HCT116 (cell line): ENCODE results near the gene CRLF1. TPM values are rescaled to one million over a fixed set of nuclear protein-coding genes. Genes with fewer than 3 reads are reported as not detected.

Experiments used
- ATAC-seq: fragments of 200-7000 bp; cut with Tn5 transposase; 2 replicates; pipeline ENCODE4 v1.9.1; 2020; ENCODE audit warnings: mild to moderate bottlenecking, moderate library complexity
- BruUV-seq: library from RNA; stranded (reverse); fragments of 400-500 nt; replicated peaks from 2 replicates; lab custom pipeline; 2021; lab: Mats Ljungman, UMichigan
- CTCF ChIA-PET: fragments of 300-600 bp; sonication (Branson Sonifier 250); formaldehyde crosslinking; loops from one replicate; lab custom pipeline; 2021; ENCODE audit warnings: antibody characterized with exemption; lab: Charles Lee
- POLR2A ChIA-PET: fragments of 300-600, 350-600 bp; sonication (Branson Sonifier 250); formaldehyde crosslinking; loops from one replicate; lab custom pipeline; 2021; ENCODE audit warnings: antibody characterized with exemption; lab: Charles Lee
- RAD21 ChIA-PET, 2 experiments: fragments of 300-600 bp; sonication (Branson Sonifier 250); formaldehyde crosslinking; loops; one replicate each; lab custom pipeline; 2023; ENCODE audit warnings: low total read pairs in 2 of 2; ENCODE audit not compliant: uncharacterized antibody in 2 of 2, unreplicated experiment in 2 of 2, low non-redundant PET in 1 of 2; lab: Charles Lee
- DNase-seq: peaks from one replicate; pipeline ENCODE4 v3.0.0-alpha.2; 2010; ENCODE audit warnings: low read depth, low spot score
- H2AFZ ChIP-seq: fragments of 200-600 bp; shearing (Covaris generic), sonication (generic); 2 replicates; pipeline ENCODE4 v1.6.1; 2017; ENCODE audit warnings: low read depth, mixed run types, mixed read lengths, antibody characterized with exemption, low read length; ENCODE audit not compliant: poor library complexity, severe bottlenecking
- H3K27ac ChIP-seq: 2 replicates; pipeline ENCODE4 v1.5.1; 2012; ENCODE audit warnings: low read depth, low read length
- H3K27me3 ChIP-seq: fragments of 200-600 bp; sonication (generic); 2 replicates; pipeline ENCODE4 v1.6.1; 2016; ENCODE audit warnings: mixed run types, low read length, mixed read lengths; ENCODE audit not compliant: insufficient read depth
- H3K36me3 ChIP-seq, 2 experiments: fragments of 200-500 bp in 1 of 2; fragments of 200-600 bp in 1 of 2; sonication (Bioruptor generic) in 1 of 2; sonication (generic) in 1 of 2; 2 replicates each; pipeline versions ENCODE4 v1.5.1 to v1.6.1; 2014 to 2016; ENCODE audit warnings: low read length in 2 of 2, inconsistent platforms in 1 of 2, mixed read lengths in 1 of 2, mixed run types in 1 of 2; ENCODE audit not compliant: insufficient read depth in 2 of 2, control insufficient read depth in 1 of 2
- H3K4me1 ChIP-seq, 2 experiments: fragments of 200-600 bp in 1 of 2; sonication (generic) in 1 of 2; 2 replicates each; pipeline versions ENCODE4 v1.5.1 to v1.6.1; 2012 to 2017; ENCODE audit warnings: low read length in 2 of 2, inconsistent platforms in 1 of 2, mild to moderate bottlenecking in 1 of 2, mixed read lengths in 1 of 2, mixed run types in 1 of 2, moderate library complexity in 1 of 2; ENCODE audit not compliant: insufficient read depth in 2 of 2, control insufficient read depth in 1 of 2
- H3K4me2 ChIP-seq: fragments of 200-600 bp; sonication (generic); 2 replicates; pipeline ENCODE4 v1.6.1; 2017; ENCODE audit warnings: mixed run types, low read length, mixed read lengths
- H3K4me3 ChIP-seq, 2 experiments: fragments of 200-600 bp in 1 of 2; sonication (generic) in 1 of 2; replicated peaks in 1 of 2; 2 replicates each; pipeline ENCODE4 v1.5.1; 2011 to 2016; ENCODE audit warnings: low read length in 2 of 2, control low read depth in 1 of 2, low read depth in 1 of 2, mild to moderate bottlenecking in 1 of 2, mixed read lengths in 1 of 2, mixed run types in 1 of 2
- H3K79me2 ChIP-seq: fragments of 200-600 bp; sonication (generic); 2 replicates; pipeline ENCODE4 v1.6.1; 2017; ENCODE audit warnings: mild to moderate bottlenecking, mixed run types, low read length, moderate library complexity, mixed read lengths; ENCODE audit not compliant: insufficient read depth
- H3K9ac ChIP-seq: fragments of 200-600 bp; sonication (generic); 2 replicates; pipeline ENCODE4 v1.6.1; 2016; ENCODE audit warnings: low read length, mixed read lengths
- H3K9me2 ChIP-seq: fragments of 200-600 bp; sonication (generic), shearing (Covaris generic); 2 replicates; pipeline ENCODE4 v1.6.1; 2017; ENCODE audit warnings: mixed run types, mild to moderate bottlenecking, moderate library complexity; ENCODE audit not compliant: insufficient read depth
- H3K9me3 ChIP-seq, 2 experiments: fragments of 200-500 bp in 1 of 2; fragments of 200-600 bp in 1 of 2; sonication (Bioruptor generic) in 1 of 2; sonication (generic) in 1 of 2; 2 replicates each; pipeline ENCODE4 v1.6.1; 2014 to 2017; ENCODE audit warnings: low read length in 2 of 2, mixed read lengths in 2 of 2, inconsistent platforms in 1 of 2, low read depth in 1 of 2, mild to moderate bottlenecking in 1 of 2, mixed run types in 1 of 2, moderate library complexity in 1 of 2; ENCODE audit not compliant: control insufficient read depth in 1 of 2, insufficient read depth in 1 of 2
- H4K20me1 ChIP-seq: fragments of 200-600 bp; sonication (generic), shearing (Covaris generic); 2 replicates; pipeline ENCODE4 v1.6.1; 2017; ENCODE audit warnings: mixed run types, mild to moderate bottlenecking, moderate library complexity; ENCODE audit not compliant: insufficient read depth
- CBX3 ChIP-seq: IDR thresholded peaks from 2 replicates; pipeline ENCODE4 v1.6.1; 2012; ENCODE audit warnings: low read depth
- CEBPB ChIP-seq: IDR thresholded peaks from 2 replicates; pipeline ENCODE4 v1.6.1; 2012; ENCODE audit warnings: low read depth
- CTCF ChIP-seq, 3 experiments: fragments of 200-600 bp in 1 of 3; sonication (generic) in 1 of 3; IDR thresholded peaks in 2 of 3; conservative IDR thresholded peaks in 1 of 3; 2 replicates each; pipeline ENCODE4 v1.5.1; 2012 to 2017; ENCODE audit warnings: low read depth in 2 of 3, low read length in 2 of 3, antibody characterized with exemption in 1 of 3, borderline replicate concordance in 1 of 3, control low read depth in 1 of 3, mild to moderate bottlenecking in 1 of 3, mixed read lengths in 1 of 3, mixed run types in 1 of 3, moderate library complexity in 1 of 3; ENCODE audit not compliant: insufficient read depth in 1 of 3
- ELF1 ChIP-seq: IDR thresholded peaks from 2 replicates; pipeline ENCODE4 v1.6.1; 2012; ENCODE audit warnings: low read depth, borderline replicate concordance
- EZH2 ChIP-seq: fragments of 200-600 bp; sonication (generic); IDR thresholded peaks from 2 replicates; pipeline ENCODE4 v1.6.1; 2017; ENCODE audit warnings: antibody characterized with exemption, mixed run types
- FOSL1 ChIP-seq: IDR thresholded peaks from 2 replicates; pipeline ENCODE4 v1.6.1; 2012; ENCODE audit warnings: low read depth
- JUND ChIP-seq: IDR thresholded peaks from 2 replicates; pipeline ENCODE4 v1.6.1; 2012
- POLR2A ChIP-seq: IDR thresholded peaks from 2 replicates; pipeline ENCODE4 v1.7.0; 2011; ENCODE audit warnings: borderline replicate concordance; ENCODE audit not compliant: insufficient read depth, insufficient read length; ENCODE audit errors: extremely low read depth
- RAD21 ChIP-seq: IDR thresholded peaks from 2 replicates; pipeline ENCODE4 v1.6.1; 2012; ENCODE audit warnings: low read depth, mild to moderate bottlenecking
- SIN3A ChIP-seq: IDR thresholded peaks from 2 replicates; pipeline ENCODE4 v1.6.1; 2012; ENCODE audit warnings: low read depth
- SP1 ChIP-seq: IDR thresholded peaks from 2 replicates; pipeline ENCODE4 v1.6.1; 2012; ENCODE audit warnings: low read depth
- SRF ChIP-seq: IDR thresholded peaks from 2 replicates; pipeline ENCODE4 v1.6.1; 2012; ENCODE audit warnings: low read depth
- YY1 ChIP-seq: IDR thresholded peaks from 2 replicates; pipeline ENCODE4 v1.6.1; 2011; ENCODE audit warnings: low read length, low read depth, moderate library complexity, mild to moderate bottlenecking; ENCODE audit not compliant: insufficient replicate concordance; ENCODE audit errors: extremely low read depth
- ZFX ChIP-seq: fragments of 450-650 bp; IDR thresholded peaks from 2 replicates; pipeline ENCODE4 v1.6.1; 2017
- ZNF274 ChIP-seq: fragments of 200-500 bp; sonication (Bioruptor generic); IDR thresholded peaks from 2 replicates; pipeline ENCODE4 v1.6.1; 2014; ENCODE audit warnings: mild to moderate bottlenecking, low read depth, low read length, inconsistent platforms
- intact Hi-C: fragments of 100-400 bp; cut with micrococcal nuclease; formaldehyde crosslinking; loops from 2 replicates; pipeline ENCODE4 v1.10.0; 2022
- total RNA-seq: library from RNA; stranded (reverse); gene quantifications from one replicate; pipeline ENCODE4 v1.2.1, GENCODE V29; 2021; ENCODE audit not compliant: unreplicated experiment
- TF ChIP-seq, protein P1 (sequence below): IDR thresholded peaks from 2 replicates; pipeline ENCODE4 v1.6.1; 2011; ENCODE audit warnings: mild to moderate bottlenecking, low read length, moderate library complexity; ENCODE audit not compliant: insufficient replicate concordance; ENCODE audit errors: extremely low read depth
- TF ChIP-seq, protein P2 (sequence below): IDR thresholded peaks from 2 replicates; pipeline ENCODE4 v1.6.1; 2012

CRLF1 gene
- total RNA-seq, 1 experiment from 2014 or later = 43.0 TPM

DNA sequence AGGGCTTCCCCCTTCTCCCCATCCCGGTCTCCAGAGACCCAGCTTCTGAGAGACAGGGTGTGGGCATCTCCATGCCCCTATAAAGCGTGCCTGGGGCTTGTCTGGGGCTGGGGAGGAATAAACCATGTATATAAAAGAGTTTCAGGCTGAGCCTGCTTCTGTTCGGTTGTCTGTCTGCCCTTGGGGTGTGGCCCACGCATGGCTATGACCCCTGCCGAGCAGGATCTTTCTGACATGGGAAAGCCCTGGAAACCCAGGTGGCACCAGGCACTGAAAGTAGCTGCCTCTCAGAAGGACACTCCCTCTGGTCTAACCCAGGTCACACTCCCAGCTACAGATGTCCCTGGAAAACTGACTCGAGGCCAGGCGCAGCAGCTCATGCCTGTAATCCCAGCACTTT lies 14.3 kb upstream of the CRLF1 start (continued):
- TF ChIP-seq JUND (no peak), ZFX (no peak), CBX3 (no peak), ELF1 (no peak), ZNF274 (no peak), CTCF (IDR thresholded peaks at IDR 0.05 in 2 of 3, conservative IDR thresholded peaks at IDR 0.05 in 1 of 3; ENCODE audit: borderline replicate concordance in 1 of 3, insufficient read depth in 1 of 3, low read depth in 2 of 3, low read length in 2 of 3) (no peak), FOSL1 (no peak)

GRCh38 chr19:18620311-18620710 lies 13.7 kb upstream of the CRLF1 start:
- no peaks in the 10 kb centered on the region for H4K20me1 ChIP-seq
- no TSS peak for BruUV-seq
- CTCF ChIA-PET = no interaction called here
- intact Hi-C loops = no loop called here
- no peaks in the 10 kb centered on the region for H3K27me3 ChIP-seq
- H3K9ac ChIP-seq = no peak overlapping the region
- H3K4me1 ChIP-seq = peaks cover 6 to 11% of the 10 kb centered on the region in 2 experiments; a peak in 3 of 4 replicates
- no peaks in the 10 kb centered on the region for H3K9me2 ChIP-seq
- no peaks in the 10 kb centered on the region for H3K9me3 ChIP-seq
- H3K79me2 ChIP-seq = no peaks in the 10 kb centered on the region
- H3K36me3 ChIP-seq = no peaks in the 10 kb centered on the region
- H3K4me2 ChIP-seq = no peak overlapping the region
- POLR2A ChIA-PET = no interaction called here
- no peak overlapping the region for H3K27ac ChIP-seq
- ATAC-seq (no peak), DNase-seq (no peak)
- H2AFZ ChIP-seq = no peak overlapping the region
- H3K4me3 ChIP-seq = no peak overlapping the region
- RAD21 ChIA-PET = no interaction called here
- TF ChIP-seq JUND (no peak), POLR2A (no peak), CTCF (IDR thresholded peaks at IDR 0.05 in 2 of 3, conservative IDR thresholded peaks at IDR 0.05 in 1 of 3; ENCODE audit: borderline replicate concordance in 1 of 3, insufficient read depth in 1 of 3, low read depth in 2 of 3, low read length in 2 of 3) (no peak), CBX3 (no peak), RAD21 (no peak), SIN3A (no peak), ZNF274 (no peak), EZH2 (no peak), SP1 (no peak), YY1 (no peak), CEBPB (no peak), SRF (no peak)
- TF ChIP-seq, protein P1, sequence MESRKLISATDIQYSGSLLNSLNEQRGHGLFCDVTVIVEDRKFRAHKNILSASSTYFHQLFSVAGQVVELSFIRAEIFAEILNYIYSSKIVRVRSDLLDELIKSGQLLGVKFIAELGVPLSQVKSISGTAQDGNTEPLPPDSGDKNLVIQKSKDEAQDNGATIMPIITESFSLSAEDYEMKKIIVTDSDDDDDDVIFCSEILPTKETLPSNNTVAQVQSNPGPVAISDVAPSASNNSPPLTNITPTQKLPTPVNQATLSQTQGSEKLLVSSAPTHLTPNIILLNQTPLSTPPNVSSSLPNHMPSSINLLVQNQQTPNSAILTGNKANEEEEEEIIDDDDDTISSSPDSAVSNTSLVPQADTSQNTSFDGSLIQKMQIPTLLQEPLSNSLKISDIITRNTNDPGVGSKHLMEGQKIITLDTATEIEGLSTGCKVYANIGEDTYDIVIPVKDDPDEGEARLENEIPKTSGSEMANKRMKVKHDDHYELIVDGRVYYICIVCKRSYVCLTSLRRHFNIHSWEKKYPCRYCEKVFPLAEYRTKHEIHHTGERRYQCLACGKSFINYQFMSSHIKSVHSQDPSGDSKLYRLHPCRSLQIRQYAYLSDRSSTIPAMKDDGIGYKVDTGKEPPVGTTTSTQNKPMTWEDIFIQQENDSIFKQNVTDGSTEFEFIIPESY = no peak
- TF ChIP-seq, protein P2, sequence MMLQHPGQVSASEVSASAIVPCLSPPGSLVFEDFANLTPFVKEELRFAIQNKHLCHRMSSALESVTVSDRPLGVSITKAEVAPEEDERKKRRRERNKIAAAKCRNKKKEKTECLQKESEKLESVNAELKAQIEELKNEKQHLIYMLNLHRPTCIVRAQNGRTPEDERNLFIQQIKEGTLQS = no peak
